GM18907 (cell line): ENCODE data around the gene EYA4.

ENCODE experiments used
- ATAC-seq: cut with Tn5 transposase; IDR thresholded peaks from one replicate; pipeline ENCODE4 v1.9.1; 2021; ENCODE audit warnings: mild to moderate bottlenecking, moderate library complexity; ENCODE audit not compliant: unreplicated experiment

EYA4 gene

DNA sequence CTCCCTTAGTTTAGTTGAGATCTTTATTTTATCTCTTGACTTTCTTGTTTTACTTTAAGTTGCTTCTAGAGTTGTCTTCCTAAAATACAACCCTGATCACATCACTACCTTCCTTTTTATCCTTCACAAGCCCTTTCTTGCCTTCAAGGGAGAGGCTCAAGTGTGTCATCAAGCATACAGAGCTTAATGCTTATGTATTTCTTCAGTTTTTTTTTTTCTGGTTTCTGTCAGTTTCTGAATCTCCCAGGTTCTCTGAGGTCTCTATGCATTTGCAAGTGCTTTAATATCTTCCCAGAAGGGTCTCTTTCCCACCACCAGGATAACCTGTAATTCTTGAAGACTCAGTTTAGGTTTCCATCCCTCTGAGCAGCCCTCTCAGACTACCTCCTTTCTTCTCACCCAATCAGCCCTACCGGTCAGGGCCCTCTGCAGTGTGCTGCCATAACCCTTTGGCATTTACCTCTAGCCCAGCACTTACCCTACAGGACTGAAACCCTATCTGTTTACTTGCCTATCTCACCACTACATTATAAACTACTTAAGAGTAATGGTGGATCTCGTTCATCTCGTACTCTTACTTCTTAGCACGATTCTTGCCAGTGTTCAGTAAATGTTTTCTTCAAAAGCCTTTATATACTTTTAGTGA, 36.9 kb downstream of the EYA4 start:
- no peak for ATAC-seq

DNA sequence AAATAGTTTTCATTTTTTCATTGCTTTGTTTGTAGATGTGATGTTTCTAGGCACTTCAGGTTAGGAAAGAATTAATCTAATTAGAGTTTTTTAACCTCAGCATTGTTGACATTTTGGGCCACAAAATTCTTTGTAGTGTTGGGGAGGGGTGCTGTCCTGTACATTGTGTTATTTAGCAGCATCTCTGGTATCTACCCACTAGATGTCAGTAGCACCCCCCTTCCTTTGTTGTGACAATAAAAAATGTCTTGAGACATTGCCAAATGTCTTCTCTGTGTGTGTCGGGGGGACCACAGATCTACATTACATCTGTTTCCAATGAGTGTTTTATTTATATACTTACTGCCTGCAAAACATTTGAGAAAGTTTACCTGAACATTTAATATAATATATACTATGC, 45.6 kb downstream of the EYA4 start:
- peak; percentile 51 for ATAC-seq

DNA sequence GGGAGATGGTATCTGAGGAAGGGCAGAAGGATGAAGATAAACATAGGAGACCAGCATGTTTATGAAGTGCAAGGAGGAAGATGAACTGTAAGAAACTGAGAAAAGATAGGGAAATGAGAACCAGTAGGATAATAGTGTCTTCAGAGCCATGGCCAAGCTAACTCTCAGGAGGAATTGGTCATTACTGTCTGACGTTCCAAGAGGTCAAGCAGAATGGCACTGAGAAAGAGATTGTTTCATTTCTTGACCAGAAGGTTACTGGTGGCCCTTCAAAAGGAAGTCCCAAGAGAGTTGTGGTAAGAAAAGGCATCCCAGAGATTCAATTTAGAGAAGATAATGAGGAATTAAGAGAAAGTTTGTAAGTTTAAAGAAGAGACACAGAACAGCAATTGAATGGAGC, 47.5 kb downstream of the EYA4 start:
- no peak for ATAC-seq

DNA sequence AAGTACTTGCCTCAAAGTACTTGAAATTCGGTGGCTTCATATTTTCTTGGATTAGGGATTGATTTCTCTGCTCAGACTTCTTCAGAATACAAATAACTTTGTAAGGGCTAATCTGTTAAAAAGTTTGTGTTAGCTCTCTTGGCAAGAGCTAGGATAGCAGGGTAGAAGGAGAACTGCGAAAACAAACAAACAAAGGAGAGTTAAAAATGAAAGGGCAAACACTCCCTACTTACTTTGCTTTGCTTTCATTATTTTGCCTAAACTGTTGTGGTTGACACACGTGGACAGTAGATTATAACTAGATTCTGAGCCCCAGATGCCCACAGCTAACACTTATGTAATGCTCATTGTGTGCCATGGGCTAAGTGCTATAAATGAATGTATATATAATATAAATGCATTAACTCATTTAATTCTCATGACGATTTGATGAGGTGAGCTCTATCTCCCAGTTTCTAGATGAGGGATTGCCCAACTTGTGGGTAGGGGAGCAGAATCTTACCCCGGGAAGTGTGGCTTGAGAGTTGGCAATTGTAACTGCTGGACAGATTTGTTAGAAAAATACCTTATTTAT, 48.7 kb downstream of the EYA4 start:
- ATAC-seq: no peak

DNA sequence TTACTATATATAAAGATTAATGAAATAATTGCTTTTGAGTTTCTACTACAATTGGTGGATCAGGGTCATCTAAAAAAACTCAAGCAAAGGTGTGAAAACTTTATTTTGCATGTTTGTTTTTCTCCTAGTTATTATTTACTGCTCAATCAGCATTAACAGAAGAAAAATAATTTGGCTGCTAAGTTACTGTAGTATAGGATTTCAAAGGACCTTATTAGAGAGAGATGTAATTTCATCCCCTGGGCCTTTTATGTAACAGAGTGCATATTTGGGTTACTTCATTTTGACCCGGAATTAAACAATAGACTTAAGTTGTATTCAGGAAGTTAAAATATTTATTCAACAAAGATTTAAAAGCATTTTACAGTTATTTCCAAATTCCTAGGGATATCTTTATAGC, 49.8 kb downstream of the EYA4 start:
- ATAC-seq: no peak

DNA sequence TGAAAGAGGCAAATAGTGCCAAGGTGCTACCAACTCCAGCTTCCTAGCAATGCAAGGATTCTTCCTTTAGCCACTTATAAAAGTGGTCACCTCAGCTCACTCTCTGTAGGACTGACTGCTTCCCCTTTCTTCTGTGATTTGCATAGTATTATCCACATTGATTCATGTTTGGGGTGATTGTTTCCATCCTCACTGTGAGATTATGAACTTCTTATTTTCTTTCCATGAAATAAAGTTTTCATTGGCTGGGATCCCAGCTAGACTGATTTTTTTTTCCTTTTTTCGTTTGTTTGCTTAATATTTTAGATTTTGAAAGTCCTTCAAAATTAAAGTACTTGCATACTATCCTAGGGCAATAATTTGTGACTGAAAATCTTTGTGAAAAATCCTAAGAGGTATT, 50.5 kb downstream of the EYA4 start:
- ATAC-seq: no peak

DNA sequence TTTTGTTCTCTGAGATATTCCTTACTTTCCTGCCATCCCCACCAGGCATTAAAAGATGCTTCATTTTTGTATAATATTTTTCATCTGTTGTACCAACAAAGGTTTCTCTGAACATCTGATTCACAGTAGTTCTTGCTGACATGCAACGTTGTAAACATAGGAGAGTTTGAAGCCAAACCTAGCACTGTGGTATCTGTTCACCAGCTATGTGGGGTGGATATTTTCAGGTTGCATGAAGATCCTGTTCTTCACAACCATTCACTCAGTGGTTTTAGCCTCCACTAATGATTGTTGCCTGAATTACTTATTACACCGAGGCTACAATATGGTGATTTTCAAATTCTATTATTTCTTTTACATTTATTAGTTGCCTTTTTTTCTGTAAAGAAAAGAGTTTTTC, 56.5 kb downstream of the EYA4 start:
- no peak for ATAC-seq

DNA sequence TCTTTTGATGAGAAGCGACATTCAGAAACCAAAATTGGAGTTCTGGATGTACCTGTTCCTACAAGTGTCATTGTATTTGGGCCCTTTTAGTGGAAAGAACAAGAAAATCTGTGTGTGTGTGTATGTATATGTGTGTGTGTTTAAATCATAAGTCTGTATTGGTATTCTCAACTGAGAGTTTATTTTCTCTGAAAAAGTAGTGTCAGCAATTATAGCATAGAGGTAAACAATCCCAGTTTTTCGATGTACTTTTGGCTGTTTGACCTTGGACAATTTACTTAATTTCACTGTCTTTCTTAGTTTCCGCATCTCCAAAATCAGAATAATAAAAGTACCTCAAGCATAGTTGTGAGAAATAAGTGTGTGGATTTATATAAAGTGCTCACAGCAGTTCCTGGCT, 57.2 kb downstream of the EYA4 start:
- no peak for ATAC-seq

DNA sequence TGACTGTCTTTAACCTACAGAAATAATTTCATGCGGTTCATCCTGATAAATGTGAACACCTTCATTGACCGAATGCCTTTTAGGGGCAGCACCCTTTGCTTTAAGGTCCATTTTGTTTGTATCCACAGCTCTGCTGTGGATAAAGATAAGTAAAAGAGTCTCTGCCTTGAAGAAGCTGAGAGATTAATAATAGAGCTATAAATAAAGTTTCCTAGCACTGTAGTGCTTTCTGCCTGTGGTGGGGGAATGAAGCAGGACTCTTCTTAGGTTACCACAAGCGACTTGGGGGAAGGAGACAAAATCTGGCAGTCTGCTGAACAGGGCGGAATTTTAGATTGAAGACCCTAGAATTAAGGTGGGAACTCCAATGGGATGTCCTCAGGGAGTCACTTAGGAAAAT, 57.6 kb downstream of the EYA4 start:
- ATAC-seq: no peak

DNA sequence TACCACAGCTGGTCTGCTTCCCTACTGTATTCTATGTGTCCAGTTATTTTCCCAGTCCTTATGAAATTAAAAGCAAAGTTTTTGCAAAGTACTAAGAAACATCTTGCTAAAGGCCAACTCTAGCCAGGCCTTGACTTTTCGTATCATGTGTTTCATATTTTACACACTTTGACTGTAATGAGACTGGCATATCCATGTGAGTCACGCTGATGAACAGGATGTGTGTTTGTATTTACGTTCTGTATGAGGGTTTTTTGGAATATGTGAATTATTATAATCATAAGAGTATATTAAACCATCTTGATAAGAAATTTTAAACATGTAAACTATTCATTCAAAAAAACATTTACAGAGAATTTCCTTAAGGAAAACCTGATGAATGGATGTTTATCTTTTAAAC, 59.7 kb downstream of the EYA4 start:
- no peak for ATAC-seq

DNA sequence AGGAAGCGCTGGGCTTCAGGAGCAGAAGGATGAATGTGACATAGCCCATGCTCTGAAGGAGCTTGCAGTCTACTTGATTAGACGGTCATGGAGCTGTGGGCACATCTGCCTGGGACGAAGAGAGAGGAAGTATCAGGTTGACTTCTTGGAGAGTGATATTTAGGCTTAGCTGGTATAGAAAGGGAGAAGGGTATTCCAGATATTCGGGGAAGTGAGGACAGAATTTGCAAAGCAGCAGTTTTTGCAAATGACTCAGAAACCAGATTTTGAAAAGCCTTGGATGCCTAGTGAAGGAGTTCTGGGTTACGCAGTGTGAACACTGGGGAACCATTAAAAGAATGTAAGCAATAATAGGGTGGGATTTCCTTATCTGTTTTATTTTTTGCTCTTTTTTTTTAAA, 60.7 kb downstream of the EYA4 start:
- no peak for ATAC-seq

DNA sequence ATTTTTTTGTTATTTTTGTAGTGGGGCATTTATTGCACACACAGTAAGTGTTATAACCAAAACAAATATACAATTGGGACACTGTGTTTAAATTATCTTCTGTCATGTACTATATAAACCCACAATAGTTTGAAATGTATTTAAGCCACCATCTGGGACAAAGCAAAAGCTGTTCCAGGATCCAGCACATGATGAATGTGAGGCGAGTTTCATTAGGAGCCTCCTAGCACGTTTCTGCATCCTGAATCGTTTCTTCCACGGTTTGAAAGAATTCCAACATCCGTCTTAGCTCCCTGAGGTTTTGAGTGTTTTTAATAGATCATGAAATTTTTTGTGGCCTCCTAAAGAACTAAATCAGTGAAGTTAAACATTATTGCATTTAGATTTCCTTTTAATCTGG, 65.8 kb downstream of the EYA4 start:
- ATAC-seq: no peak

DNA sequence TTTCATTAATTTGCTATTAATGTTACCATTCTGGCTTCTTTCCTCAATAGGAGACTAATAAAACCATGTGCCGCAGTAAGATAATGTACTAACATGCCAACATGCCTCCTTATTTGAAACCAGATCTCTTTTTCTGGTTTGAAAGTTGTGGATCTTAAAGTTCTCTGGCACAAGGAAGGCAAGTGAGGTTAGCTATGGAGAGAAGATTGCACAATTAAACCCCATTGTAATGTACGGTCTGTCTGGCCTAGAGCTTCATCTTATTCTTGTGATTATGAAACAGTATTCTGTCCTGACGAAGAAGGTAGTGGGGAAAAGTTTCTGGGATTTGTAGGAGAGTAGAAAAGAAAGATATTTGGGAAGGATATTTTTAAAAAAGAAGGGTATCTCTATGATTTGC, 68.4 kb downstream of the EYA4 start:
- no peak for ATAC-seq

DNA sequence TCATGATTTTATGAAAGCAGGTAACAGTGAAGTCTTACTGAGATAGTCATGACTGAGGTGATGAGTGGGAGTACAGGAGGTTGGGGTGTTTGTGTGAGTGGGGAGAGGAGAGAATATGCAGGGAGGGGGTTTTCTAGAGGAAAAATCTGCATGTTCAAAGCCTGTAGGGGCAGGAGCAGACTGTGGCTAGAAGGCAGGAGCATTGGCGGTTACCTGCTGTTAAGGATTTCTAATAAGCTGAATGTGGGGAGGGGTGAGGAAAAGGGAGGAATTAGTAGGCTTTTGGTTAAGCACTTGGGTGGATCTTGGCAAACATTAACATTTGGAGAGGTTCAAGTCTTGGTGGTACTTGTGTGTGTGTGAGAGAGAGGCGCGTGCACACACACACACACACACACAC, 70.8 kb downstream of the EYA4 start:
- ATAC-seq: no peak

DNA sequence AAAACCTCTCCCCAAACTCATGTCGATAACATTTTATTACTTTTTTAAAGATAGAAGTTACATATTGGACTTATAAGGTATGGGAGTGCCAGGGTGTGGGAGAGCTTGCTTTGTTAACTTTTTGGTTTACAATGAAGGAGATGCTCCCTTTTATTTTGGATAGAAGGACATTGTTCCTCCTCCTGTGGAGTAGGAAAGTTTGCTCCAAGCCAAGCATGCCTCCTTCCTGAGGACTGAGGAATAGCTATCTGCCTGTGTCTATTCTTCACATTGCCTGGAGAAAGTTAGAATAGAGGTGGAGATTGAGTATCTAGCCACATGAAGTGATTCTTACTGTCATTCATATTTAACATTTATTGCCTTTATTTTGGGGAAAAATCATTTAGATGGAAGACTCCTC, 71.9 kb downstream of the EYA4 start:
- ATAC-seq: no peak

DNA sequence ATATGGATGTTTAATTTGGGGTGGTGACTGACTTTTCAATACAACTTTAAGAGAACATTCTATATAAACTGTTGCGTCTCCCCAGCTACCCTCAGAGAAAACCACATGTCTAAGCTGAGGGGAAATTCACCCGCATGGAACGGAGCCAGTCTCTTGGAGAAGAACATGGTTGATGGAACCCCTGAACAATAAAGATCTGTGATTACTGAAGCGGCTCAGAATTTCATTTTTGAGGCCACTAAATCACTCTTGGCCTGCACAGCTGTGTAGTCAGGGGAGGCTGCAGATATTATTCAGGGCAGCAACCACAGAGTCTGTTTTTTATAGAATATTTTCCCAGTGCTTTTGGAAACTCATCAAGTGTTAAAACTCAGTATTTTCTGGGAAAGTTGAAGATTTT, 73.8 kb downstream of the EYA4 start:
- ATAC-seq: no peak

DNA sequence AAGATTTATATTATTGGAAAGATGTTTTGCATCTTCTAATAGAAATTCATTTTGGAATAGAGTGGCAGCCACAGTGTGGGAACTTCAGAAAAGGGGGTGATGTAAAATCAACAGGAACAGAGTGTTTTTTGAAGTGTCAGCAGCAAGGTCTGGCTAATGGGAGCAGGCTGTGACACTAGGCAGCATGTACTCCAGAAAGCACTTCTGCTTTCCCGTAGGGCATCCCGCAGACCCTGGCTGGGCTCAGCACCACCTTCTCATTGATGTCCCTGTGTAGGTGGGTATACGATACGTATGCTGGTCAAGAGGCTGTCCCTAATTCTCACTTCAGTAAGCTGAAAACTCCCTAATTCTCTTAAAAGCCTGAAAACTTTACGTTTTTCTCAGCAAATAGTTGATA, 74.7 kb downstream of the EYA4 start:
- ATAC-seq: no peak

DNA sequence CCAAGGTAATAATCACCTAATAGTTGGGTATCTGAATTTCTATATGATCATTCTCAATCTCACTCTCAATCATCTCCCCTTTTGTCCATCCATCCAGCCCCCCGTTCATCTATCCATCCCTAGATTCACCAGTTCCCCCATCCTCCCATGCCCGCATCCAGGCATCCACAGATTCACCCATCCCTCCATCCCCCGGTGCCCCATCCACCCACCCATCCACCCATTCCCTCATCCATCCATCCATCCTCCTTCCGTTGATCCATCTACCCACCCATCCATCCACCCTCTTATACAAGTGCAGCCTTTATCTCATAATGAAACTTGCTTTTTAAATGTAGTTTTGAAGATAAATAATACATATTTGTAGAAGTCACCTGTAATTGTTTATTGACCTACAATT, 76.5 kb downstream of the EYA4 start:
- ATAC-seq: no peak

DNA sequence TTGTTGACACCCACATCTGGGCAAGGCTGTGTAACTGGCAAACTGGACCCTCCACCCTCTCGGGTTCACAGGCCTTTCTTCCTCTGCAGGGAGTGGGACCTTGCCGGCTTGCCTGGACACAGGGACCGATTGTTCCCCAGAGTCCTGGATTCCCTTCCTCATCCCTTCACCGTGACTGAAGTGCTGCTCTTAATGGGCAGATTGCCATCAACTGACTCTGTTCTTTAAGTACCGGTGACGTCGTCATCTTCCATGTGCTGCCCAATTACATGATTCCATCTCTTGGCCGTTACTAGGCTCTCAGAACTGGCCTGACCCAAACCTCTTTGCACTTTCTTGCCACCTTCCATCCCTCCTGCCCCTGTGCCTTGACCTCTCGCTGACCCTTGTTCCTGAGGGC, 85.4 kb downstream of the EYA4 start:
- no peak for ATAC-seq

DNA sequence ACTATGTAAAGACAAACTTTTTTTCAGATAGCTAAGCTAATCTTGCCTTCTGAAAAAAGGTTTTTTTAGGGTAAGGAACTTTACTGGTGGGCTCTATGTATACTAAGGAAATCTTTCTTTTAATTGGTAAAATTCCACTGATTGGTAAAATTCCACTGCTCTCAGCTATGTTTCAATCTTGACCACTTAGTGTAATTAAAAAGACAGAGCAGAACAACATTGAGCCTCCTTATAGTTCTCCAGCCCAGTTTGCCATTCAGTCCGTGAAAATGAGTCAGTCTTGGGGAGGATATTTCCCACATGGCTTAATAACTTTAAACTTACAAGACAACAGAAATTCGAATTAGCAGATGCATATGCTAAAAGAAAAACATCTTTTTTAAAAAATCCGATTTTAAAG, 92.7 kb downstream of the EYA4 start:
- ATAC-seq: no peak

DNA sequence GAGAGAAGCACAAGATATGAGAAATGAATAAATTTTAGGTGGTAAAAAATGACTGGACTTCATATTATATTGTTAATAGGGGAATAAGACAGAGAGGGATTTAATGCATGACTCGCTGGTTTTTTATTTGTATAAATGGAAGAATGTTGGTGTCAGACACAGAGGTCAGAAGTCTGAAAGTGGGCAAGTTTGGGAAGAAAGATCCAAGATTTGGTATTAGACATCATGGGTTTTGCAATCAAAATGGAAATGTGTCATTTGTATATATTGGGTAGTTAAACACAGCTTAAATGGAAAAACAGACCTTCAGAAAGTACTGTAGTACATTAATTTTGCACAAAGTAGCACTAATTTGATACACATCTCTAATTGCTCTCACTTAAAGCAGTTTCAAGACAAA, 96.2 kb downstream of the EYA4 start:
- no peak for ATAC-seq

DNA sequence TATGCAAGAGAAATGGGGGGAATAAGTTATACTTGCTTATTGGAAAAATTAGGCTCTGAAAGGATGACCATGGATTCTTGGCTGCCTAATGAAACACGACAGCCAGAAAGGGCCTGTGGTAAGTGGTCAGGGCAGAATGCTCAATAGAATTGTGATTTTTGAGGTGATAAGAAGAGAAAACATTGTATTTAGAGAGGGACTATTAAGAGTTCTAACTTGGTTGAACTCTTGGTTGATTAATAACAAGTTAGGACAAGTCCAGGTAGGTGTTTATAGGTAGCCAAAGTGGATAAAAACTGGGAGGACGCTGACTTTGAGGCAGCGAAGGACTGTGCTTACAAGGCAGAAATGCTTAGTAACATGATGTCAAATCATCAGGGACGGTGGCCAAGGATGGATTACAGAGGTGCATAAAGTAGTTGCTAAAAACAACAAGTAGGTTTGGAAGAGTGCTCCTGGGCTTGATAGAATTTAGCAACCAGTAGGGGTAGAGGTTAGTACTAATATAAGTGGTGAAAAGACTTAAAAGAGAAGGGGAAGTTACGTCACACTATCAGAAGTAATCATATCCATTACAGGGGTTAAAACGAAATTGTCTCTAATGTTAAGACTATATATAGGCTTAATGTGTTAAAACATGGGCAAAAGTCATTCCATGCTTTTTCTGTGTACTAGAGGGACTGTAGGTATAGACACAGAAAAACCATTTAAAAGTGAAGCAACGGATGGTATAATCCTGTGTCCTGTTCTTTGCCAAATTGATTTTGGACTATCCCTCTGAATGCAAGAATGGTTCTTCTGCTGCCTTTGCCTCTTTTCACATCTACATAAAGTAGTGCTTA, 98.6 kb downstream of the EYA4 start:
- no peak for ATAC-seq
